ENCODE measurements around the gene RIC3.

- TF ChIP-seq CTCF (IDR thresholded peaks at IDR 0.05) (no peak), POLR2A (IDR thresholded peaks at IDR 0.05) (no peak)
Measured at GRCh38 chr11:8100605-8101004, 68.2 kb downstream of the RIC3 start.

Measured in esophagus squamous epithelium (tissue), 4 donors.